GM12878 (cell line): ENCODE measurements around the gene PRMT7.

Experiments used
- BHLHE40 ChIP-seq, 2 experiments: fragments of 450-650 bp in 1 of 2; IDR thresholded peaks; 2 replicates each; pipeline ENCODE4 v1.6.1; 2011 to 2017; ENCODE audit warnings: low read depth in 2 of 2, borderline replicate concordance in 1 of 2, improper control_type of control experiment in 1 of 2, low read length in 1 of 2, mild to moderate bottlenecking in 1 of 2
- CTCF ChIP-seq, 3 experiments: IDR thresholded peaks in 2 of 3; conservative IDR thresholded peaks in 1 of 3; 2 replicates each; pipeline ENCODE4 v1.5.1; 2011; ENCODE audit warnings: low read depth in 3 of 3, low read length in 3 of 3, mild to moderate bottlenecking in 3 of 3, control low read depth in 2 of 3, moderate library complexity in 2 of 3, inconsistent platforms in 1 of 3, mixed read lengths in 1 of 3; ENCODE audit not compliant: control insufficient read depth in 2 of 3, insufficient read depth in 1 of 3; ENCODE audit errors: extremely low read depth in 1 of 3
- EZH2 ChIP-seq: IDR thresholded peaks from 2 replicates; pipeline ENCODE4 v1.6.1; 2012; ENCODE audit warnings: low read depth, mild to moderate bottlenecking, control low read depth, inconsistent platforms, low read length, borderline replicate concordance; ENCODE audit not compliant: control insufficient read depth
- GATAD2B ChIP-seq: fragments of 450-650 bp; conservative IDR thresholded peaks from 2 replicates; pipeline ENCODE4 v1.6.1; 2017; ENCODE audit warnings: low read depth, mild to moderate bottlenecking, moderate library complexity
- JUNB ChIP-seq: IDR thresholded peaks from 2 replicates; pipeline ENCODE4 v1.6.1; 2016; ENCODE audit warnings: antibody characterized with exemption, mild to moderate bottlenecking
- MAX ChIP-seq: IDR thresholded peaks from 2 replicates; pipeline ENCODE4 v1.6.1; 2012; ENCODE audit warnings: low read depth, low read length, improper control_type of control experiment
- POLR2AphosphoS5 ChIP-seq: IDR thresholded peaks from 2 replicates; pipeline ENCODE4 v1.6.1; 2011; ENCODE audit warnings: mild to moderate bottlenecking, low read length, inconsistent platforms
- TCF7 ChIP-seq: IDR thresholded peaks from 2 replicates; pipeline ENCODE4 v1.6.1; 2014; ENCODE audit warnings: antibody characterized with exemption, borderline replicate concordance
- USF2 ChIP-seq: IDR thresholded peaks from 2 replicates; pipeline ENCODE4 v1.6.1; 2011; ENCODE audit warnings: low read depth, low read length, improper control_type of control experiment, borderline replicate concordance

- no peak for TF ChIP-seq EZH2
- TF ChIP-seq JUNB: no peak
- no peak for TF ChIP-seq TCF7
- TF ChIP-seq MAX: no peak
- no peak for TF ChIP-seq USF2
- no peak for TF ChIP-seq BHLHE40 (IDR thresholded peaks at IDR 0.05; ENCODE audit: borderline replicate concordance in 1 of 2, low read depth in 2 of 2, low read length in 1 of 2)
- no peak for TF ChIP-seq GATAD2B
- TF ChIP-seq POLR2AphosphoS5: no peak
- no peak for TF ChIP-seq CTCF (IDR thresholded peaks at IDR 0.05 in 2 of 3, conservative IDR thresholded peaks at IDR 0.05 in 1 of 3; ENCODE audit: control insufficient read depth in 2 of 3, extremely low read depth in 1 of 3, insufficient read depth in 1 of 3, low read depth in 3 of 3, low read length in 3 of 3)
These were observed 62.9 kb downstream of the PRMT7 start for GRCh38 chr16:68373528-68374245.
